Thyroid gland (tissue), 4 donors: ENCODE data around the gene UPK1A. TPM values are rescaled to one million over a fixed set of nuclear protein-coding genes. Genes with fewer than 3 reads are reported as not detected.
"Not testable (repeated sequence)": the region's sequence is repeated elsewhere in the genome, so short reads cannot be mapped to it uniquely, and the experiment has no call there.

Source experiments
- DNase-seq, 2 donors: peaks; one replicate each; pipeline ENCODE4 v3.0.0-alpha.2; 2019
- H3K27ac ChIP-seq, 3 donors: fragments of 200-600 bp; sonication (generic); 1 replicate in 2 of 3; 2 replicates in 1 of 3; pipeline ENCODE4 v1.5.1; 2016 to 2019; ENCODE audit warnings: mild to moderate bottlenecking in 1 of 3, moderate library complexity in 1 of 3
- H3K27me3 ChIP-seq: fragments of 200-600 bp; sonication (generic); one replicate; pipeline ENCODE4 v1.5.1; 2019
- H3K36me3 ChIP-seq, 2 donors: fragments of 200-600 bp; sonication (generic); one replicate each; pipeline ENCODE4 v1.5.1; 2016 to 2019
- H3K4me1 ChIP-seq, 2 donors: fragments of 200-600 bp; sonication (generic); one replicate each; pipeline ENCODE4 v1.5.1; 2017 to 2019
- H3K4me3 ChIP-seq, 3 donors: fragments of 200-600 bp; sonication (generic); replicated peaks in 1 of 3; 1 replicate in 2 of 3; 2 replicates in 1 of 3; pipeline ENCODE4 v1.5.1; 2016; ENCODE audit warnings: mild to moderate bottlenecking in 1 of 3
- H3K9me3 ChIP-seq: fragments of 200-600 bp; sonication (generic); one replicate; pipeline ENCODE4 v1.5.1; 2017
- CTCF ChIP-seq, 6 experiments: fragments of 200-600 bp in 3 of 6; fragments of 450-650 bp in 3 of 6; sonication (generic) in 3 of 6; IDR thresholded peaks; one replicate each; pipeline ENCODE4 v1.5.1; 2016 to 2019; ENCODE audit warnings: antibody characterized with exemption in 6 of 6, mild to moderate bottlenecking in 2 of 6, inconsistent platforms in 1 of 6, moderate library complexity in 1 of 6
- POLR2A ChIP-seq, 2 donors: fragments of 450-650 bp; IDR thresholded peaks; one replicate each; pipeline ENCODE4 v1.6.1; 2017; ENCODE audit warnings: antibody characterized with exemption in 2 of 2, mild to moderate bottlenecking in 2 of 2, moderate library complexity in 1 of 2
- WGBS, 2 donors: methylation state at CpG; one replicate each; pipeline ENCODE4 v1.1.5; 2017; 5-methylcytosine and 5-hydroxymethylcytosine counted together
- intact Hi-C: fragments of 100-400 bp; cut with DNase I; formaldehyde crosslinking; loops from one replicate; pipeline ENCODE4 v1.15.1; 2023
- total RNA-seq, 4 donors: library from RNA; depleted of rRNA; stranded (reverse); fragments of >200 nt; gene quantifications; one replicate each; pipeline ENCODE4 v1.2.3, GENCODE V29; 2016

UPK1A gene
- total RNA-seq, 4 donors from 2014 or later, result not detected

GRCh38 chr19:35722461-35722860 lies 56.1 kb downstream of the UPK1A start:
- WGBS, 2 donors, result 93 to 99% methylated on average over 9 to 14 of the region's 14 CpGs
- Histone ChIP-seq H3K27ac (no peak overlapping the region), H3K9me3 (no peaks in the 10 kb centered on the region), H3K27me3 (no peaks in the 10 kb centered on the region), H3K4me1 (peaks cover 8 to 13% of the 10 kb centered on the region in 2 donors), H3K4me3 (no peak overlapping the region), H3K36me3 (peaks cover 63% of the 10 kb centered on the region in 2 donors)
- intact Hi-C loops, result no loop called here
- TF ChIP-seq POLR2A (IDR thresholded peaks at IDR 0.05) (no peak), CTCF (IDR thresholded peaks at IDR 0.05) (no peak)
- no peak for DNase-seq

DNA sequence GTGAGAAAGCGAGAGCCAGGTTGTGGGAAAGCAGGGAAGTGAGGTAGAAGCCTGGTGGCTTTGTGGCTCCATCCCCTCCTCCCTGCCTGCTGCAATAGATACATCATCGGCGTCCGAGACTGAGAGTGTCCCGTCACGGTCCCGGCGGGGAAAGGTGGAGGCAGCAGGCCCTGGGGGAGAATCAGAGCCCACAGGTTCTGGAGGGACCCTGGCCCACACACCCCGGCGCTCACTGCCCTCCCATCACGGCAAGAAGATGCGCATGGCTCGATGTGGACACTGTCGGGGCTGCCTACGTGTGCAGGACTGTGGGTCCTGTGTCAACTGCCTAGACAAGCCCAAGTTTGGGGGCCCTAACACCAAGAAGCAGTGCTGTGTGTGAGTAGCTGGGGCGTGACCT lies 56.6 kb downstream of the UPK1A start:
- Histone ChIP-seq H3K4me1 (peaks cover 8 to 13% of the 10 kb centered on the region in 2 donors), H3K4me3 (no peak overlapping the region), H3K27ac (no peak overlapping the region), H3K27me3 (no peaks in the 10 kb centered on the region), H3K9me3 (no peaks in the 10 kb centered on the region), H3K36me3 (peaks cover 67% of the 10 kb centered on the region in 2 donors)
- intact Hi-C loops, result no loop called here
- no peak for TF ChIP-seq CTCF (IDR thresholded peaks at IDR 0.05)
- TF ChIP-seq POLR2A (IDR thresholded peaks at IDR 0.05), result no peak
- WGBS, 2 donors, result 90 to 91% methylated on average over 14 to 15 of the region's 16 CpGs
- DNase-seq, result no peak

DNA sequence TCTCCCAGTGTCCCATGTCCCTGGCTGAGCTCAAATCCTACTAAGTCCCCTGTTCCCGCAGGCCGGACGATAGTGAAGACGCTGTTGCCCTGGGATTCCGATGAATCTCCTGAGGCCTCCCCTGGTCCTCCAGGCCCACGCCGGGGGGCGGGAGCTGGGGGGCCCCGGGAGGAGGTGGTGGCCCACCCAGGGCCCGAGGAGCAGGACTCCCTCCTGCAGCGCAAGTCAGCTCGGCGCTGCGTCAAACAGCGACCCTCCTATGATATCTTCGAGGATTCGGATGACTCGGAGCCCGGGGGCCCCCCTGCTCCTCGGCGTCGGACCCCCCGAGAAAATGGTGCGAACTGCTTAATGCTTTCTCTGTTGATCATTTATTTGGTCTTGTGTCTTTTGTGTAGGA lies 57.4 kb downstream of the UPK1A start:
- H3K36me3 ChIP-seq, result peaks cover 75% of the 10 kb centered on the region in 2 donors
- WGBS, 2 donors, result 95 to 97% methylated on average over 23 to 24 of the region's 24 CpGs
- peaks cover 7 to 12% of the 10 kb centered on the region in 2 donors for H3K4me1 ChIP-seq
- no peaks in the 10 kb centered on the region for H3K27me3 ChIP-seq
- H3K4me3 ChIP-seq, result no peak overlapping the region
- DNase-seq, result no peak
- TF ChIP-seq CTCF (IDR thresholded peaks at IDR 0.05) (no peak), POLR2A (IDR thresholded peaks at IDR 0.05) (no peak)
- H3K9me3 ChIP-seq, result no peaks in the 10 kb centered on the region
- intact Hi-C loops, result no loop called here
- H3K27ac ChIP-seq, result no peak overlapping the region

DNA sequence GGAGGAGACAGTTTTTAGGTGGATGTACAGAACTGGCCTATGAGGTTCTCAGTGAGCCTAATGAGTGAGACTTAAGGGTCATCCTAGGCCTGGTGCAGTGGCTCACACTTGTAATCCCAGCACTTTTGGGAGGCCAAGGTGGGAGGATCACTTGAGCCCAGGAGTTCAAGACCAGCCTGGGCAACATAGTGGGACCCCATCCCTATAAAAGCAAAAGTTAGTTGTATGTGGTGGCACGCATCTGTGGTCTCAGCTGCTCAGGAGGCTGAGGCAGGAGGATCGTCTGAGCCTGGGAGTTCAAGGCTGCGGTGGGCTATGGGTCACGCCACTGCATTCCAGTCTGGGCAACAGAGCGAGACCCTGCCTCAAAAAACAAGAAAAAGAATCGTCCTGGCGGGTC lies 57.8 kb downstream of the UPK1A start:
- H3K27me3 ChIP-seq, H3K4me1 ChIP-seq, H3K9me3 ChIP-seq, DNase-seq, H3K27ac ChIP-seq, H3K4me3 ChIP-seq, intact Hi-C loops: not testable (repeated sequence)
- WGBS, 2 donors, result 94 to 96% methylated on average over 7 of the region's 7 CpGs
- peaks cover 79 to 80% of the 10 kb centered on the region in 2 donors for H3K36me3 ChIP-seq

GRCh38 chr19:35724560-35724959 lies 58.2 kb downstream of the UPK1A start:
- DNase-seq, result no peak
- peaks cover 84% of the 10 kb centered on the region in 2 donors for H3K36me3 ChIP-seq
- H3K9me3 ChIP-seq, result no peaks in the 10 kb centered on the region
- no peak overlapping the region for H3K4me3 ChIP-seq
- H3K27ac ChIP-seq, result no peak overlapping the region
- 93 to 96% methylated on average over 12 of the region's 12 CpGs for WGBS, 2 donors
- intact Hi-C loops, result no loop called here
- H3K27me3 ChIP-seq, result no peaks in the 10 kb centered on the region
- peaks cover 0 to 3% of the 10 kb centered on the region in 2 donors for H3K4me1 ChIP-seq
- no peak for TF ChIP-seq CTCF (IDR thresholded peaks at IDR 0.05)
- TF ChIP-seq POLR2A (IDR thresholded peaks at IDR 0.05), result no peak
